ENCODE measurements around the gene FEZ2.

FEZ2 gene, protein sequence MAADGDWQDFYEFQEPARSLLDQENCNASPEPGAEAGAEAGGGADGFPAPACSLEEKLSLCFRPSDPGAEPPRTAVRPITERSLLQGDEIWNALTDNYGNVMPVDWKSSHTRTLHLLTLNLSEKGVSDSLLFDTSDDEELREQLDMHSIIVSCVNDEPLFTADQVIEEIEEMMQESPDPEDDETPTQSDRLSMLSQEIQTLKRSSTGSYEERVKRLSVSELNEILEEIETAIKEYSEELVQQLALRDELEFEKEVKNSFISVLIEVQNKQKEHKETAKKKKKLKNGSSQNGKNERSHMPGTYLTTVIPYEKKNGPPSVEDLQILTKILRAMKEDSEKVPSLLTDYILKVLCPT

DNA sequence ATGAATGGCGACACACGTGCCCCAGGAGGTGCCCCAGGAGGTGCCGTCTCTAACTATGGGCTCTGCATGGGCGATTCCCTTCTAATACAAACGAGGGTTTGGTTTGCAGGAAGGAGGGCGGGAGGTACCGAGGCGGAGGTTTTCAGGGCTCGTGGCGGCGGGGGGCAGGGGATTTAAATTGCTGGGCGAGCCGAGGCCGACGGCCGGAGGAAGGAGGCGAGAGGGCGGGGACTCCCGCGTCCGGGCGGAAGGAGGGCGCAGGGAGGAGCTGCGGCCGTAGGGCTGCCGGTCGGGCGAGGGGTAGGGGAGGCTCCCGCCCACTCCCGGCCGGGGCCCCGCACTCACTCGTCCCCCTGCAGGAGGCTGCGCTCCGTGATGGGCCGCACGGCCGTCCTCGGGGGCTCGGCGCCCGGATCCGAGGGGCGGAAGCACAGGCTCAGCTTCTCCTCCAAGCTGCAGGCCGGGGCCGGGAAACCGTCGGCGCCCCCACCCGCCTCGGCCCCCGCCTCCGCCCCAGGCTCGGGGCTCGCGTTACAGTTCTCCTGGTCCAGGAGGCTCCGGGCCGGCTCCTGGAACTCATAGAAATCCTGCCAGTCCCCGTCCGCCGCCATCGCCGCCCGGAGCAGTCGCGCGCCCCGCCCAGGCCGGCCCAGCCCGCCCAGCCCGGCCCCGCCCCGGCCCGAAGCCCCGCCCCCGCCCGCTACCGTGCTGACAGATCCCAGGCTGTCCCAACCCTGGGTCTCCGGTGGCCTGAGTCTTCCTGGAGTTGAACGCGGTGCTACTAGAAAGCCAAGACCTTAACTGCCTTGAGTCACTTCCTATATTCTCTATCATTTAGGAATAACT is at the start of gene FEZ2:
Gene FEZ2, minus strand, starts transcription at position 637 of the 846 bp plus-strand sequence. Its CDS starts 26 bp downstream, at position 611.
- Histone ChIP-seq H3K9me3 (ENCODE audit: control insufficient read depth, insufficient read depth, low read length) (no peaks in the 10 kb centered on the region), H3K36me3 (ENCODE audit: insufficient read depth, low read length) (no peaks in the 10 kb centered on the region), H3K4me1 (ENCODE audit: insufficient read depth, low read length) (peaks cover 13% of the 10 kb centered on the region; the same call in 1 of the 2 replicates), H3K9ac (ENCODE audit: low read depth, low read length) (peak within 1 kb of the TSS; percentile 72)

DNA sequence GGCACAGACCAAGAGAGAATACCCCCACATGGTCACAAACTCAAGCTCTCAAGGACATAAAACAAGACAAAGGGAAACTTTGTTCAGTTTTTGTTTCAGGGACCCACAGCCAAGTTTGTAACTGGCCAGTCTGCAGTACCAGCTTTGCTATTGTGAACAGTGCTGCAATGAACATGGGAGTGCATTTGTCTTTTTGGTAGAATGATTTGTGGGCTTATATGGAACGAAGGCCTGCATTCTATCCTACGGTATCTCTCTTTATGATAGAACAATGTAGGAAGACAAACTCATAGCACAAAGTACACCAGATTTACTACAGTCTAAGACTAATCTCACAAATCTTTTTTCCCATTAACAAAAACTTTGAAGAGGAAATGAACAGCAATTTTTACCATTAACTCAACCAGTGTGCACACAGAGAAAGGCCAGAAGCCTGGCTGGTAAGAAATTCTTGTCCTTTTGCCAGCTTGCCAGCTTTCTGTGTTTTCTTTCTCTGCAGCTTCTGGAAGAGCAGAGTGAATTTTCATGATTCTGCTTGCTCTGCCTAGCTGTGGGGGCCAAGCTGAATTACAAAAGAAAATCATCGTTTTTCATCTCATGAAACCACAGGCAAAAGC is 37.1 kb upstream of the FEZ2 start:
- H3K4me1 ChIP-seq (ENCODE audit: insufficient read depth, low read length) = no peaks in the 10 kb centered on the region
- no peaks in the 10 kb centered on the region for H3K36me3 ChIP-seq (ENCODE audit: insufficient read depth, low read length)
- no peak overlapping the region for H3K9ac ChIP-seq (ENCODE audit: low read depth, low read length)
- peaks cover 17% of the 10 kb centered on the region for H3K9me3 ChIP-seq (ENCODE audit: control insufficient read depth, insufficient read depth, low read length)

DNA sequence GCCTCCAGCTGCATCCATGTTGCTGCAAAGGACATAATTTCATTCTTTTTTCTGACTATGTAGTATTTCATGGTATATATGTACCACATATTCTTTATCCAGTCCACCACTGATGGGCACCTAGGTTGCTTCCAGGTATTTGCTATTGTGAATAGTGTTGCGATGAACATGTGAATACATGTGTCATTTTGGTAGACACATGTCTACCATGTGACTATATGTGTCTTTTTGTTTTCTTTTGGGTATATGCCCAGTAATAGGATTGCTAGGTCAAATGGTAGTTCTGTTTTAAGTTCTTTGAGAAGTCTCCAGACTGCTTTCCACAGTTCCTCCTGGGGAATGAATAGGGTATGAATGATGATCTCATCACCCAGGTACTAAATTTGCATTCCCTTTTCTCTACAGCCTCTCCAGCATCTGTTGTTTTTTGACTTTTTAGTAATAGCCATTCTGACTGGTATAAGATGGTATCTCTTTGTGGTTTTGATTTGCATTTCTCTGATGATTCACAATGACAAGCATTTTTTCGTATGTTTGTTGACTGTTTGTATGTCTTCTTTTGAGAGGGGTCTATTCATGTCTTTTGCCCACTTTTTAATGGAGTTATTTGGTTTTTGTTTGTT is 35.6 kb upstream of the FEZ2 start:
- no peaks in the 10 kb centered on the region for H3K4me1 ChIP-seq (ENCODE audit: insufficient read depth, low read length)
- no peak overlapping the region for H3K9ac ChIP-seq (ENCODE audit: low read depth, low read length)
- no peaks in the 10 kb centered on the region for H3K36me3 ChIP-seq (ENCODE audit: insufficient read depth, low read length)
- peaks cover 17% of the 10 kb centered on the region for H3K9me3 ChIP-seq (ENCODE audit: control insufficient read depth, insufficient read depth, low read length)

DNA sequence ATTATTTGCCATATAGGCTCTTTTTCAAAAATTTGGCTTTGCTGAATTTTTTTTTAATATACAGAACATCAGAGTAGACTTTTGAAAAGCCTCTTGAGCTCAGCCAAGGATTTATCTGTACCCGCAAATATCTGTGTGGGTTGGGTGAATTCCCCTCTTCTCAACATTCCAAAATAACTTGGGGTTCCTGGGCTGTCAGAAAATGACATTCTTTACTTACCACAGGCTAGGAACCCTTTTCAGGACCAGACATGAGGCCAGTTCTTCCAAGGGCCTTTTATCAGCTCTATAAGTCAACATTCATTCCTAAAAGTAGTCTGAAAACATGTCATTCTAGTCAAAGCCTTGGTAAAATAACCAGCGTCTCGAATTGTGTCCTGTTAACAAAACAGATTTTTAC is 28.8 kb upstream of the FEZ2 start:
- Histone ChIP-seq H3K9me3 (ENCODE audit: control insufficient read depth, insufficient read depth, low read length) (peaks cover 11% of the 10 kb centered on the region), H3K9ac (ENCODE audit: low read depth, low read length) (no peak overlapping the region), H3K4me1 (ENCODE audit: insufficient read depth, low read length) (no peaks in the 10 kb centered on the region), H3K36me3 (ENCODE audit: insufficient read depth, low read length) (no peaks in the 10 kb centered on the region)

DNA sequence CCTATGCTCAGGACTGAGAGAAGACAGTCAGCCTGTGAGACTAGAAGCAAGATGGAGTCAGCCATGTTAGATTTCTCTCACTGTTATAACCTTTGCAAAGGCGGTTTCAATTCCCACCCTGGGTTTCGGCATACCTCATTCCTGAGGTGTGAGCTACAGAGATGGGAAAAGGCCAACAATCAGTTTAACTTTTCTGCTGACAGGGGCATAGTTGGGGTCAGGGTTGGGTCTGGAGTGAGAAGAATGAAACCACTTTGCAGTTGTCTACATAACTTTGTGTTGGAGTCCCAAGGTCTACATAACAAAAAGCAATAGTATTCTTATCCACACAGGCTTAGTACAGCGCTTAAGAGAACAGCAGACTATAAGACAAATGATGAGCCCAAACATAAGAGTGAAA is 28.1 kb upstream of the FEZ2 start:
- Histone ChIP-seq H3K36me3 (ENCODE audit: insufficient read depth, low read length) (no peaks in the 10 kb centered on the region), H3K4me1 (ENCODE audit: insufficient read depth, low read length) (no peaks in the 10 kb centered on the region), H3K9ac (ENCODE audit: low read depth, low read length) (no peak overlapping the region), H3K9me3 (ENCODE audit: control insufficient read depth, insufficient read depth, low read length) (peaks cover 7% of the 10 kb centered on the region)

DNA sequence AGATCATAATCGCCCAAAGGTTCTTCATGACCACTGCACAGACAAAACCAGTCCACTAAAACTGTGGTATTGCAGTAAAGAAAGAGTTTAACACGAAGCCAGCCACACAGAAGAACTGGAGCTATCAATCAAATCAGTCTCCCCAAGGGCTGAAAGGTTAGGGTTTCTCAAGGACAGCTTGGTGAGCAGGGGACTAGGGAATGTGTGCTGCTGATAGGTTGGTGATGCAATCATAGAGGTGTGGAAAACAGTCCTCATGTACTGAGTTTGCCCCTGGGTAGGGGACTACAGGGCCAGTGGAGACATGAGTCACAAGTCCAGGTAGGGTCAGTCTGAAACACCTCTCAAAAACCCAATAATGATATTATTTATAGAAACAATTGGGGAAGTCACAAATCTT is 27.3 kb upstream of the FEZ2 start:
- Histone ChIP-seq H3K9me3 (ENCODE audit: control insufficient read depth, insufficient read depth, low read length) (peaks cover 4% of the 10 kb centered on the region), H3K36me3 (ENCODE audit: insufficient read depth, low read length) (no peaks in the 10 kb centered on the region), H3K9ac (ENCODE audit: low read depth, low read length) (no peak overlapping the region), H3K4me1 (ENCODE audit: insufficient read depth, low read length) (no peaks in the 10 kb centered on the region)

DNA sequence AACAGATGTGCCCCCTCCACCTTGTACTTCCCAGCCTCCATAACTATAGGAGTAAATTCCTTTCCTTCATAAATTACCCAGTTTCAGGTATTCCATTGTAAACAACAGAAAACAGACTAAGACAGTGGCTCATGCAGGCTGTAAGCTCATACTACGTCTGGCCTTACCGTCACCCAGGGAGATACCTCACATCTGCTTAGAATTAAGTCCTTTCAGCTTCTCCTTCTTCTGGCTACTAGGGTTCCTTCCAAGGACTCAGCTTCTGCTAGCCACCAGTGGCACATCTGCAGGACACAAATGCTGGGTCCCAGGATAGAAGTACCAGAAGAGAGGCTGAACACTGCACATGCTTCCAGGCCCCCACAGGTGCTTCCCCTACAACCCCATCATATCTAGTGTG is 22.4 kb upstream of the FEZ2 start:
- H3K9me3 ChIP-seq (ENCODE audit: control insufficient read depth, insufficient read depth, low read length) = peaks cover 3% of the 10 kb centered on the region
- no peak overlapping the region for H3K9ac ChIP-seq (ENCODE audit: low read depth, low read length)
- no peaks in the 10 kb centered on the region for H3K36me3 ChIP-seq (ENCODE audit: insufficient read depth, low read length)
- H3K4me1 ChIP-seq (ENCODE audit: insufficient read depth, low read length) = peaks cover 15% of the 10 kb centered on the region

DNA sequence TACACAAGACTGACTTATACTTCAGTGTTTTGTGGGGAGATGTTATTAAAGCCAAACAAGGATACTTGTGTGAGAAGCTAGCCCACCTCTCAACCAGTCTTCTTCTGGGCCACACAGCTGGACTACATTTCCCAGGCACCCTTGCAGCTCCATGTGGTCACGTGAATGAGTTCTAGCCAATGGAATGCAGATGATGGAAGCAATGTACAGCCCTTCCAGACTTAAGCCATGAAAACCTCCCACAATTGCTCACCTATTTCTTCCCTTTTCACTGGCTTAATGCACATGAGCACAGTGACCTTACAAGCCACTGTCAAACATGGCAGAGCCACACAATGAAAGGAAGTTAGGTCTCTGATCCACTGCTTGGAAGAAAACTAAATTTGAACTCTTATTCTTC is 20.4 kb upstream of the FEZ2 start:
- Histone ChIP-seq H3K36me3 (ENCODE audit: insufficient read depth, low read length) (no peaks in the 10 kb centered on the region), H3K4me1 (ENCODE audit: insufficient read depth, low read length) (peaks cover 29% of the 10 kb centered on the region), H3K9ac (ENCODE audit: low read depth, low read length) (no peak overlapping the region), H3K9me3 (ENCODE audit: control insufficient read depth, insufficient read depth, low read length) (no peaks in the 10 kb centered on the region)

DNA sequence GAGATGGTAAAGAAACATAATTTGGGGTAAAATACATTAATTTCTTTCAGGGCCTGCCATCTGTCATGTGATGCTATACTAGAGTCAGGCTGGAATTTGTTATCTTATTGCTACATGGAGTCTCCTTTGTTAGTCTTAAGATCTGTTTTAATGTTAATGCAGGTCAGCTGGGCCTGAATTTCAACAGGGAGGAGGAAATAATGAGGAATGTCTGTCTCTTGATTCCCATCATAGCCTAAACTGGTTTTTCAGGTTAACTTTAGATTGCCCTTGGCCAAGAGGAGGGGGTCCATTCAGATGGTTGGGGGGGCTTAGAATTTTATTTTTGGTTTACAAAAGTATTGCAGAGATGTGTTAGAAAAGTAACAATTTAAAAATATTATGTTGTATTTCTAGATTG is 19.0 kb upstream of the FEZ2 start:
- H3K9me3 ChIP-seq (ENCODE audit: control insufficient read depth, insufficient read depth, low read length) = no peaks in the 10 kb centered on the region
- no peaks in the 10 kb centered on the region for H3K36me3 ChIP-seq (ENCODE audit: insufficient read depth, low read length)
- H3K9ac ChIP-seq (ENCODE audit: low read depth, low read length) = no peak overlapping the region
- H3K4me1 ChIP-seq (ENCODE audit: insufficient read depth, low read length) = peaks cover 29% of the 10 kb centered on the region

DNA sequence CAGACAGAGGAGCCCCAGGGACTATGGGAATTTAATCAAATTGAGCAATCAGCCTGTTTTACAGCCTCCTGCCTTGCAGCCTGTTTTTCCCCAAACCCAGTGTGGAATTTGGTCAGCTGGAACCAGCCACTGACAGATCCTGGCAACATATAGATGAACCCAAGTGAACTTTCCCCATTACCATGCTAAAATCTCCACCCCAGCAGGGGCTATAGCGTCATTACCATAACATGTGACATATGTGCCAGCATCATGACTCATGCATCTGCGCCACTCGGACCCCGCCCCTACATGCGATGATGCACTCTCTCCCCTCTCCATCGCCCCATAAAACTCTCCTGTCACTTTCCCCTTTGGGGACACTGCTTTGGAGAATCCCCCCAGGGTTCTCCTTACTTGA is 17.3 kb upstream of the FEZ2 start:
- no peak overlapping the region for H3K9ac ChIP-seq (ENCODE audit: low read depth, low read length)
- peaks cover 29% of the 10 kb centered on the region for H3K4me1 ChIP-seq (ENCODE audit: insufficient read depth, low read length)
- H3K36me3 ChIP-seq (ENCODE audit: insufficient read depth, low read length) = no peaks in the 10 kb centered on the region
- H3K9me3 ChIP-seq (ENCODE audit: control insufficient read depth, insufficient read depth, low read length) = no peaks in the 10 kb centered on the region

DNA sequence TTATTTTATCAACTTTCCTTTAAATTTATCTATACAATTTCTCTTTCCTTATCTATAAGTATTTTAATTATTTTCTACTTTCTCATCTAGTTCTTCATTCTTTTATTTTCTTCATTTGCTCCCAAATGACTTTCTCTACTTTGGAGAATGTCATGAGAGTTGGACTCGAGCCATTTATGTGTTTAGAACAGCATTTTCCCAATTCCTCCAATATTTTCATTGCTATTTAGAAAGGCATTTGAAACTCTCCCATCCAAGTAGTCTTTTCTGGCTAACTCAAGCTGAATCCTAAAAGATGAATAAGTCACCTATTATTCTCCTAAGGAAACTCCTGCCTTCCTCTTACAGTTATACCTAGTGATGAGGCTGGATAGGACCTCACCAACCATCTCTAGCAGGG is 15.8 kb upstream of the FEZ2 start:
- H3K9ac ChIP-seq (ENCODE audit: low read depth, low read length) = no peak overlapping the region
- no peaks in the 10 kb centered on the region for H3K36me3 ChIP-seq (ENCODE audit: insufficient read depth, low read length)
- H3K9me3 ChIP-seq (ENCODE audit: control insufficient read depth, insufficient read depth, low read length) = no peaks in the 10 kb centered on the region
- H3K4me1 ChIP-seq (ENCODE audit: insufficient read depth, low read length) = peaks cover 29% of the 10 kb centered on the region

DNA sequence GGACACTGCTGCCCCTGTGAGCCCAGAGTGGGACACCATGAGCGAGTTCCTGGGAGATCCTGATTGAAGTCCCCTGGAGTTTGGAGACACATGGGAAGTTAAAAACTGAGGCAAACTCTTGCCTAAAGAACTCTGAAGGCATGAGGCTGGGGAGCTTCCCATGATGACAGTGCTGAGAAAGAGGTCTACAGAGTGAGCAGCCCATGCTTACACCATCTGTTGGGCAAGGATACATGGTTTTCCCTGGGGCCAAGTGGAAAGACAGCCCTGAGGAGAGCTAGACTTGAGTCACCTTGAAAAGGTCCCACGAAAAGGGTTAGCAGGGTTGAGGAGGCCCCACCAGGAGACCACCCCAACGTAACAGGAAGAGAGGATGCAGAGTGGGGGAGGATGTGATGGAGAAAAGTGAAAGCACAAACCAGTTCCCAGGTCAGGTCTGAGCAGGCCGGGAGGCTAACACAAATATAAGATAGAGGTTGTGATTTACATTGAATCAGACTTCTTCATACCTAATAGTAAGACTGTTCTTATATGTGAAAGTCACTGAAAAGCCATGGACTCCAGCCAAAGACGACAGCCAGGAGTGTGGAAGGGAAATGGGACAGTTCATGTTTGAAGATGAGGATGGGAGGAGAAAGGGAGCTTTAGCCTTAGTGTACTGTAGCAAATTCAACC is 13.5 kb upstream of the FEZ2 start:
- H3K9ac ChIP-seq (ENCODE audit: low read depth, low read length) = no peak overlapping the region
- H3K9me3 ChIP-seq (ENCODE audit: control insufficient read depth, insufficient read depth, low read length) = no peaks in the 10 kb centered on the region
- H3K36me3 ChIP-seq (ENCODE audit: insufficient read depth, low read length) = no peaks in the 10 kb centered on the region
- H3K4me1 ChIP-seq (ENCODE audit: insufficient read depth, low read length) = peaks cover 14% of the 10 kb centered on the region

DNA sequence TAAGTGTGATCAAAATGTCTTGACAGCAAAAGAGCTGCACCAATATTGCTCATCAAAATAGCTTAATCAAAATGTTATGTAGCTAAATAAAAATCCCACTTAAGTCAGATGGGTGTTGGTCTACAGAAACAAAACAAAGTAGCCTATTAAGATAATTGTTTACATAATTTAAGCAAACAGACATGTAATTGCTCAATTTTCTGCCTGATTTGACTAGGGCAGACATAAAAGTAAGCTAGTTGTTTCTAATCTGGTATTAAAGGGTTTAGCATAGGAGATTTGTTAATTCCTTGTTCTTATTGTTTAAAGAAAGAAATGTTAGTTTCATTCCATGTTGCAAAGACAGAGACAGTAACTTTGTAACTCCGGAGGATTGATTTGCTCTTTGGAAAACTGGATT is 11.5 kb upstream of the FEZ2 start:
- H3K4me1 ChIP-seq (ENCODE audit: insufficient read depth, low read length) = peaks cover 7% of the 10 kb centered on the region
- H3K9me3 ChIP-seq (ENCODE audit: control insufficient read depth, insufficient read depth, low read length) = no peaks in the 10 kb centered on the region
- no peaks in the 10 kb centered on the region for H3K36me3 ChIP-seq (ENCODE audit: insufficient read depth, low read length)
- no peak overlapping the region for H3K9ac ChIP-seq (ENCODE audit: low read depth, low read length)

DNA sequence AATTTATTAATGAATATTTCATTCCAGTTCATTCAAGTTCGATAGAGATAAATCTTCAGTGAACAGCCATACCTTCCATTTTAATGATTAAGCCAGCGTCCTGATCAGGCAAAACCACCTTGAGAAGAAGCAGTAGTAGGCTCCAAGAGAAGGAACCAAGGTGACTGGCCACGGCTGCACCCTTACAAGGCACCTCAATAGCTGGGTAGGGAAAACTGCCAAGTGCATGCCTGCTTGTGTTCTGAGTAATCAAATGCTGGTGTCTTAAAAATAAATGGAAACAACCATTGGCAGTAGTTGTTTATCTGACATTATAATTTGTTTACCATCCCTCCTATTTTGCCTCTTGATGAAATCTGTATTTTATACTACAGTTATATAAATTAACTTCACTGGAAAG is 10.0 kb upstream of the FEZ2 start:
- H3K36me3 ChIP-seq (ENCODE audit: insufficient read depth, low read length) = no peaks in the 10 kb centered on the region
- H3K4me1 ChIP-seq (ENCODE audit: insufficient read depth, low read length) = no peaks in the 10 kb centered on the region
- H3K9ac ChIP-seq (ENCODE audit: low read depth, low read length) = no peak overlapping the region
- H3K9me3 ChIP-seq (ENCODE audit: control insufficient read depth, insufficient read depth, low read length) = no peaks in the 10 kb centered on the region

All from ES-I3 (cell line).